HFF-Myc (cell line): ENCODE data around the gene KLK14.
A peak's percentile ranks its signal among the peaks of the same experiment; 100 is the strongest.

ENCODE experiments used
- DNase-seq: peaks from one replicate; pipeline ENCODE4 v3.0.0-alpha.2; 2011; ENCODE audit warnings: low read depth; ENCODE audit errors: extremely low read depth
- H3K4me3 ChIP-seq: replicated peaks from 2 replicates; pipeline ENCODE4 v1.5.1; 2011; ENCODE audit warnings: low read depth, mild to moderate bottlenecking, control low read depth, low read length
- TF ChIP-seq, protein P1 (sequence below): IDR thresholded peaks from 2 replicates; pipeline ENCODE4 v1.5.1; 2012; ENCODE audit warnings: mild to moderate bottlenecking, low read depth, low read length, control low read depth; ENCODE audit errors: missing control alignments

The KLK14 gene

DNA sequence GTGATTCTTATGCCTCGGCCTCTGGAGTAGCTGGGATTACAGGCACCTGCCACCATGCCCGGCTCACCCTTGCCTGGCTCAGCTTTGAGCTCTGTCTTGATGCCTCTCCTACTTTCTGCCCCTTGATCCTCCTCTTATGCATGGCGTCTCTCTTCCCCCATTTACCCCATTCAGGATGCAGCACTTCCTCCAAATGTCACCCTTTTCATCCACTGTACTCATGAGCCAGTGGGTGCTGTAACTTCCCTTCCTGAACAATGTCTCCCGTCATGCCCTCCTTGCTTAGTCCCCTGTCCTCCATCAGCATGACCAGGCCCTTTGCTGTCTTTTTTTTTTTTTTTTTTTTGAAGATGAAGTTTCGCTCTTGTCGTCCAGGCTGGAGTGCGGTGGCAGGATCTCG, 38.6 kb upstream of the KLK14 start:
- TF ChIP-seq, protein P1, sequence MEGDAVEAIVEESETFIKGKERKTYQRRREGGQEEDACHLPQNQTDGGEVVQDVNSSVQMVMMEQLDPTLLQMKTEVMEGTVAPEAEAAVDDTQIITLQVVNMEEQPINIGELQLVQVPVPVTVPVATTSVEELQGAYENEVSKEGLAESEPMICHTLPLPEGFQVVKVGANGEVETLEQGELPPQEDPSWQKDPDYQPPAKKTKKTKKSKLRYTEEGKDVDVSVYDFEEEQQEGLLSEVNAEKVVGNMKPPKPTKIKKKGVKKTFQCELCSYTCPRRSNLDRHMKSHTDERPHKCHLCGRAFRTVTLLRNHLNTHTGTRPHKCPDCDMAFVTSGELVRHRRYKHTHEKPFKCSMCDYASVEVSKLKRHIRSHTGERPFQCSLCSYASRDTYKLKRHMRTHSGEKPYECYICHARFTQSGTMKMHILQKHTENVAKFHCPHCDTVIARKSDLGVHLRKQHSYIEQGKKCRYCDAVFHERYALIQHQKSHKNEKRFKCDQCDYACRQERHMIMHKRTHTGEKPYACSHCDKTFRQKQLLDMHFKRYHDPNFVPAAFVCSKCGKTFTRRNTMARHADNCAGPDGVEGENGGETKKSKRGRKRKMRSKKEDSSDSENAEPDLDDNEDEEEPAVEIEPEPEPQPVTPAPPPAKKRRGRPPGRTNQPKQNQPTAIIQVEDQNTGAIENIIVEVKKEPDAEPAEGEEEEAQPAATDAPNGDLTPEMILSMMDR: no peak
- H3K4me3 ChIP-seq: no peak overlapping the region
- no peak for DNase-seq

DNA sequence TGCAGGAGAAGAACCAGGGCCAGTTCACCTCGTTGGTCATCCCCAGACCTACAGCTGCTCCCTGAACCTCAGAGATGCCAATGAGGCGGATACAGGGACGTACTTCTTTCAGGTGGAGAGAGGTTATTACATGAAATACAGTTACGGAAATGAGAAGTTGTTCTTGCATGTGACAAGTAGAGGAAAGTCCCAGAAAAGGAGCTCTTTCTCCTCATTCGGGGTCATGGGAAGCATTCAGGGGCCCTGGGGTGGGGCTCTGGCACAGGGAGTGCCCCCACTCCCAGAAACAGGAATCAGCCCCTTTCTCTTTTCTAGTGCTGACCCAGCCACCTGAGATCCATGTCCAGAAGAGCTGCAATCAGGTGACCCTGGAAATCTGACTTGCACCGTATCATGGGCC, 37.5 kb upstream of the KLK14 start:
- H3K4me3 ChIP-seq: no peak overlapping the region
- TF ChIP-seq, protein P1: no peak
- DNase-seq: no peak

DNA sequence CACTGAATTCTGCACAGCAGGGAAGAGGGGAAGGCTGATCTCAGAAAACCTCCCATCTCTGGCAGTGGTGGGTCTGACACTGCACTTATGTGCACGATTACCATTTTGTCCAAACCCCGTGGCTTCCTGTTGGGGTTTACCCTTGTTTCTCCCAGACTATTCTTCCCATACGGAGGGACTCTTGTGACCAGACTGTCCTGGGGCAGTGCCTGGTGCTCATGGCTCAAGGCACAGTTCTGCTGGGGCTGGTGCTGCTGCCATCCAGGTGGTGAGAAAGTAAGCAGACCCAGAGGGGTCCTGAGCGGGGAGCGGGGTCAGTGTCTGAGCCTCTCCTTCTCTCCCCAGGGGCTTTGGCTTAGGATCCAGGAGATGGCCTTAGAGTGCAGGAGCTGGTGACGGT, 36.9 kb upstream of the KLK14 start:
- no peak overlapping the region for H3K4me3 ChIP-seq
- TF ChIP-seq, protein P1: no peak
- no peak for DNase-seq

DNA sequence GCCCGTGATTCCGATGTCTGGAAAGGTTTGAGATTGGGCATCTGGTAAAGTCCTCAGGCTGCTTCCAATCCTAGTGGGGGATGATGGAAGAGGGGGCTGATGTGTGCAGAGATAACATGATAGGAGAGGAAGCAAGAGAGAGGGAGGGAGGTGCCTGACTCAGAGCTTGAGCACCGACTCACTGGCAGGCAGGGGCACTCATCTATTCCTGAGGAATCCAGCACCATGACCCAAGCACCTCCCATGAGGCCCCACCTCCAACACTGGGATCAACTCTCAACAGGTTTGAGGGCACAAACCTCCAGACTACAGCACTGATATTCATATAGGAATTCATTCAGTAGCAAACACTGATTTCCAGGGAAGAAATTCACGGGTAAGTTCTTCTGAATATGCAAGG, 36.4 kb upstream of the KLK14 start:
- H3K4me3 ChIP-seq: no peak overlapping the region
- TF ChIP-seq, protein P1: no peak
- DNase-seq: no peak

DNA sequence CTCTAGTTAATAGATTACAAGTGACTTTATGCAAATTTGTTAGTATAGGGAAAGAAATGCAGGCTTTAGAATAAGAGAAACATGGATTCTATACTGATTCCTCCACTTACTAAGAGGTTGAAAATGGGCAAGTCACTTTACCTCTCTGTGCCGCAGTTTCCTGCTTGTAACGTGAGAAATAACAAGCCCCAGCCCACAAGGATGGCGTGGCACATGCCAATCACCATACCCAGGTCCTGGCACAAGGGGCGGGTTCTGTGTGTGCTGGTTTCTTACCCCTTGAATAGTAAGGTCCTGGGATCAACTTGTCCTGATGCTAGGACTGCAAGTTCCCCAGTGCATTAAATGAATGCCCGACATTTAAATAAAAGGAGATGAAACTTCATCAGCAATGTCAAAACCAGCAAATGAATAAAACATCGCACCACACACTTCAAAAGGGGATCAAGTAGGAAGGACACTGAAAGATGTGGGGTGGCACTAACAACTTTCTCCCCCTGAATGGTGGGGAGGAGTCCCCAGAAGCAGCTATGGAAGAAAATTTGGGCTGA, 34.1 kb upstream of the KLK14 start:
- no peak for DNase-seq
- TF ChIP-seq, protein P1: no peak
- H3K4me3 ChIP-seq: no peak overlapping the region

DNA sequence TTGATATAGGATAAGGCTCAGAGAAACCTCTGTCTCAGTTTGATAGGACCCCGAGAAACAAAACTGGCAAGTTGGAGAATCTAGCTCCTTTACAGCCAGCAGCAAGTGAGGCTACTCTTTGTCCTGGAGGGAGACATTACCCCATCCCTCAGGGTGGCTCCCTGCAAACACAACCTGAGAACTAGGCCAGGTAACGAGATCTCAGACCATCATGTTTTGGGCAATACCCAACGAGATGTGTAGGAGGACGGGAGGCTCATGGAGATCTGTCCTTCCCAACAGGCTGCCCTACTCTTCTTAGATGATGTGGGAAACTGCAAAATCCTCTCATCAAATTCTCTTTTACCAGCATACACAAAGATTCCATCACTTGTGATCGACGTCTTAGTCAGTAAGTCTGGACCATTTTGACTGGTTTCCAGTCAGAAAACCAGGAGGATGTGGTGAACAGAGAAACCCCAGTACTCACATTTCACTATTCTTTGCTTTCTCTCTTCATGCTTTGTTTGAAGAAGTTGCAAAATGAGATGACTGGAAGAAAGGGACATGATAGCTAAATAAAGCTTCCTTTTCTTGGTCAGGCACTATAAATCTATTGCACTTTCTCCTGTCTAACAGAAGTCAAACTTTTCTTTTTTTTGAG, 31.5 kb upstream of the KLK14 start:
- TF ChIP-seq, protein P1: no peak
- no peak for DNase-seq

DNA sequence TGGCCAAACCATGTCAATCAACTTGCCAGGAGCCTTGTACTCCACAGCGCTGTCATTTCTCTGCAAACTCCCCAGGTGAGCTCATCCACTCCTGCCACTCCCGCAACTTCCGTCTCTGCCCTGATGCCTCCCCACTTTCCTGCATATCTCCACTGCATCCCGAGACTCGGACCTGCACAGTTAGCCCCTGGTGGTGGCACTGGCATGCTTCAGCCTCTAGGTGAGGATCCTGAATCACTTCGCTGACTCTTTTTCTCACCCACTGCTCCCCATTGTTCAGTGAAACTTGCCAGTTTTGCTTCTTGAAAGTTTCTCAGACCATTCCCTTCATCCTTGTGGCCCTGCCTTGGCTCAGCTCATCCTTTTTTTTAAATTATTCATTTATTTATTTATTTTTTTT, 28.9 kb upstream of the KLK14 start:
- no peak overlapping the region for H3K4me3 ChIP-seq
- DNase-seq: no peak
- TF ChIP-seq, protein P1: peak; percentile 23

More for the DNA sequence above, 31.5 kb upstream of the KLK14 start:
- H3K4me3 ChIP-seq: no peak overlapping the region
